Tibial nerve (tissue), 4 donors: Measurements from ENCODE around the gene TOM1L1. TPM values are rescaled to one million over a fixed set of nuclear protein-coding genes. Genes with fewer than 3 reads are reported as not detected.

Source experiments
- DNase-seq, 2 donors: peaks; one replicate each; pipeline ENCODE4 v3.0.0-alpha.2; 2019; ENCODE audit warnings: low spot score in 2 of 2
- H3K27ac ChIP-seq, 4 donors: fragments of 200-600 bp; sonication (generic) in 3 of 4; one replicate each; pipeline ENCODE4 v1.5.1; 2017 to 2019; ENCODE audit warnings: mild to moderate bottlenecking in 1 of 4
- H3K27me3 ChIP-seq, 2 donors: fragments of 200-600 bp; sonication (generic) in 1 of 2; one replicate each; pipeline versions ENCODE4 v1.5.1 to v1.6.0; 2017 to 2019
- H3K36me3 ChIP-seq, 3 donors: fragments of 200-600 bp; sonication (generic); one replicate each; pipeline ENCODE4 v1.5.1; 2018 to 2019
- H3K4me1 ChIP-seq, 4 donors: fragments of 200-600 bp; sonication (generic) in 3 of 4; one replicate each; pipeline ENCODE4 v1.5.1; 2017 to 2019
- H3K4me3 ChIP-seq, 4 donors: fragments of 200-600 bp; sonication (generic) in 3 of 4; one replicate each; pipeline ENCODE4 v1.5.1; 2017 to 2019; ENCODE audit warnings: mild to moderate bottlenecking in 1 of 4, moderate library complexity in 1 of 4
- H3K9me3 ChIP-seq, 4 donors: fragments of 200-600 bp; sonication (generic) in 3 of 4; one replicate each; pipeline ENCODE4 v1.5.1; 2017 to 2019
- EP300 ChIP-seq, 2 donors: sonication (generic); formaldehyde crosslinking; IDR thresholded peaks; one replicate each; pipeline ENCODE4 v1.6.1; 2017; ENCODE audit warnings: antibody characterized with exemption in 2 of 2, mild to moderate bottlenecking in 1 of 2
- POLR2A ChIP-seq, 2 donors: fragments of 450-650 bp; IDR thresholded peaks; one replicate each; pipeline ENCODE4 v1.6.1; 2017; ENCODE audit warnings: antibody characterized with exemption in 2 of 2, mild to moderate bottlenecking in 2 of 2, moderate library complexity in 2 of 2
- WGBS, 2 donors: methylation state at CpG; one replicate each; pipeline ENCODE4 v1.1.5; 2018; 5-methylcytosine and 5-hydroxymethylcytosine counted together
- total RNA-seq, 4 donors: library from RNA; depleted of rRNA; stranded (reverse); fragments of >200 nt; gene quantifications; one replicate each; pipeline ENCODE4 v1.1.0, GENCODE V29; 2016
- TF ChIP-seq, protein P1 (sequence below), 5 experiments: fragments of 200-600 bp in 3 of 5; fragments of 450-650 bp in 2 of 5; sonication (generic) in 3 of 5; IDR thresholded peaks; one replicate each; pipeline ENCODE4 v1.5.1; 2016 to 2019; ENCODE audit warnings: antibody characterized with exemption in 5 of 5, mild to moderate bottlenecking in 3 of 5, moderate library complexity in 2 of 5

The TOM1L1 gene
- total RNA-seq, 4 donors from 2014 or later: 8.6 to 27.4 (median 17.1) TPM

DNA sequence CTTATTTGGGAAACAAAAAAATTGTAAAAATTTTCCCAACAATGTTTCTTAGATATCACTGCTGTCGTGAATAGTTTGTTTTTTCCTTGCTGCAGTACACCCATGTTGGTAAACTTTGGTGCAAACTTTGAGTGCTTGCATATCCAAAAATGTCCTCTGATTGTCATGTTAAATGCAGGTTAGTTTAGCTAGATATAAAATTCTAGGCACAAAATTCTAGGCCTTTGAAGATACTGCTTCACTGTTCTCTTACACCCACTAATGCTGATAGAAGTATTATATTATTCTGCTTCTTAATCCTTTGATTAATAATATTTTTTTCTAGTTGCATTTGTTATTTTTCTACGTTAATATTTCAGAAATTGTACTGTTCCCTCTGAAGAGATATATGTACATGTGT lies 16.1 kb downstream of the TOM1L1 start:
- Histone ChIP-seq H3K4me3 (no peak overlapping the region), H3K36me3 (peaks cover 0 to 50% (median 0%) of the 10 kb centered on the region in 3 donors), H3K27ac (no peak overlapping the region), H3K4me1 (no peaks in the 10 kb centered on the region), H3K9me3 (peaks cover 0 to 15% (median 0%) of the 10 kb centered on the region in 4 donors), H3K27me3 (no peaks in the 10 kb centered on the region)
- TF ChIP-seq EP300 (IDR thresholded peaks at IDR 0.05) (no peak), POLR2A (IDR thresholded peaks at IDR 0.05) (no peak)
- TF ChIP-seq, protein P1, sequence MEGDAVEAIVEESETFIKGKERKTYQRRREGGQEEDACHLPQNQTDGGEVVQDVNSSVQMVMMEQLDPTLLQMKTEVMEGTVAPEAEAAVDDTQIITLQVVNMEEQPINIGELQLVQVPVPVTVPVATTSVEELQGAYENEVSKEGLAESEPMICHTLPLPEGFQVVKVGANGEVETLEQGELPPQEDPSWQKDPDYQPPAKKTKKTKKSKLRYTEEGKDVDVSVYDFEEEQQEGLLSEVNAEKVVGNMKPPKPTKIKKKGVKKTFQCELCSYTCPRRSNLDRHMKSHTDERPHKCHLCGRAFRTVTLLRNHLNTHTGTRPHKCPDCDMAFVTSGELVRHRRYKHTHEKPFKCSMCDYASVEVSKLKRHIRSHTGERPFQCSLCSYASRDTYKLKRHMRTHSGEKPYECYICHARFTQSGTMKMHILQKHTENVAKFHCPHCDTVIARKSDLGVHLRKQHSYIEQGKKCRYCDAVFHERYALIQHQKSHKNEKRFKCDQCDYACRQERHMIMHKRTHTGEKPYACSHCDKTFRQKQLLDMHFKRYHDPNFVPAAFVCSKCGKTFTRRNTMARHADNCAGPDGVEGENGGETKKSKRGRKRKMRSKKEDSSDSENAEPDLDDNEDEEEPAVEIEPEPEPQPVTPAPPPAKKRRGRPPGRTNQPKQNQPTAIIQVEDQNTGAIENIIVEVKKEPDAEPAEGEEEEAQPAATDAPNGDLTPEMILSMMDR (IDR thresholded peaks at IDR 0.05): no peak
- WGBS, 2 donors: 91 to 93% methylated on average over 2 of the region's 2 CpGs
- no peak for DNase-seq

DNA sequence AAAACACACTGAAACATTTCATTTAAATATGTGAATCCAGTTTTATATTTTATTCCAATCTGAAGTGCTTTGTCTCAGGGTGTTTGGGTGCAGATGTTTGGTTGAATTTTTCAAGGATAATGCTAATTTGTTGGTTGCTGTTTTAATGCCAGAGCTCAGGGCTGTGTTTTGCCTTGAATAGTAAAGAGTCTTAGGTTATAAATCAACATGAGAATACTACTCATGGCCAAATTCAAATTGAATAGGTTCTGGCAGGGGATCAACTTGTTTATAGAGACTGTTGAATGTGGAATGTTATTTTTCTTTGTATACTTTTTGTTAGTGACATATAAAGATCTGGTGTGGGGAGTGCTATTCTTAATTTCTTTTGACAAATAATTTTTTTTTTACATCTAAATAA lies 18.8 kb downstream of the TOM1L1 start:
- peaks cover 0 to 43% (median 0%) of the 10 kb centered on the region in 3 donors for H3K36me3 ChIP-seq
- H3K4me3 ChIP-seq: no peak overlapping the region
- no peaks in the 10 kb centered on the region for H3K27me3 ChIP-seq
- no peak overlapping the region for H3K27ac ChIP-seq
- peaks cover 0 to 15% (median 0%) of the 10 kb centered on the region in 4 donors for H3K9me3 ChIP-seq
- TF ChIP-seq POLR2A (IDR thresholded peaks at IDR 0.05) (no peak), EP300 (IDR thresholded peaks at IDR 0.05) (no peak)
- TF ChIP-seq, protein P1 (IDR thresholded peaks at IDR 0.05): no peak
- no peaks in the 10 kb centered on the region for H3K4me1 ChIP-seq
- DNase-seq: no peak

DNA sequence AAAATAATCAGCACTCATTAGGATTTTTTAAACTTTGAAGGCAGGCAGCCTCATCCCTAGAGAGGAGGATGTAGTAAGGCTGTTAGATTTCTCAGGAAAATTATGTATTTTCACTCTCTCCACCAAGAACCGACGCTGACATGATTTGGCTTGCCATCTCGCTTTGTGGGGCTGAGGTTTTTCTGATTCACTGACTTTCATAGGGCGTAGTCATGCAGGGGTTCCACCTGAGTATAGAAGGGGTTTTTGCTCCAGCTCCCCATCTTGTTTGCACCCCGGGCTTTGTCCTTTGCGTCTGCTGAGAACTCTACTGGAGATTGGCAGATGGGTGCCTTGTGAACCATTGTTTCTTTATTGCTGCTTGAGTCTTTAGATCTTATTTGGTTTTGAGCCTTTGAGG lies 20.2 kb downstream of the TOM1L1 start:
- DNase-seq: no peak
- Histone ChIP-seq H3K9me3 (peaks cover 0 to 13% (median 0%) of the 10 kb centered on the region in 4 donors), H3K4me3 (no peak overlapping the region), H3K27me3 (no peaks in the 10 kb centered on the region), H3K36me3 (peaks cover 0 to 29% (median 0%) of the 10 kb centered on the region in 3 donors), H3K4me1 (no peaks in the 10 kb centered on the region), H3K27ac (no peak overlapping the region)
- TF ChIP-seq EP300 (IDR thresholded peaks at IDR 0.05) (no peak), POLR2A (IDR thresholded peaks at IDR 0.05) (no peak)
- TF ChIP-seq, protein P1 (IDR thresholded peaks at IDR 0.05): no peak
- 88 to 90% methylated on average over 6 of the region's 6 CpGs for WGBS, 2 donors

DNA sequence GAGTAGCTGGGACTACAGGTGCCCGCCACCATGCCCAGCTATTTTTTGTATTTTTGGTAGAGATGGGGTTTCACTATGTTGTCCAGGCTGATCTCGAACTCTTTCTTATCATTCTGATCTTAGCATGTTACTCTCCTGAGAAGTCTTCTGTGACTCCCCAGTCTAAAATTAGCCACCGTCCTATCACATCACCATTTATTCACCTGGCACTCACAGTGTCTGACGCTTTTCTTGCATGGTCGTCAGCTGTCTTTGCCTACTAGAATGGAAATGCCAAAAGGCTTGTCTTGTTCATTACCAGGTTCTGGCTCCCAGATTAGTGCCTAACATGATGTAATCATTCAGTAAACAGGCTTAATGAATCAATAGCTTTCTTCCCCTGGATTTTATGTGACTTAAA lies 23.8 kb downstream of the TOM1L1 start:
- Histone ChIP-seq H3K4me3 (no peak overlapping the region), H3K4me1 (no peaks in the 10 kb centered on the region), H3K27ac (no peak overlapping the region), H3K27me3 (no peaks in the 10 kb centered on the region), H3K36me3 (no peaks in the 10 kb centered on the region), H3K9me3 (no peaks in the 10 kb centered on the region)
- DNase-seq: no peak
- WGBS, 2 donors: 94 to 97% methylated on average over 5 of the region's 5 CpGs
- TF ChIP-seq, protein P1 (IDR thresholded peaks at IDR 0.05): no peak
- TF ChIP-seq EP300 (IDR thresholded peaks at IDR 0.05) (no peak), POLR2A (IDR thresholded peaks at IDR 0.05) (no peak)

DNA sequence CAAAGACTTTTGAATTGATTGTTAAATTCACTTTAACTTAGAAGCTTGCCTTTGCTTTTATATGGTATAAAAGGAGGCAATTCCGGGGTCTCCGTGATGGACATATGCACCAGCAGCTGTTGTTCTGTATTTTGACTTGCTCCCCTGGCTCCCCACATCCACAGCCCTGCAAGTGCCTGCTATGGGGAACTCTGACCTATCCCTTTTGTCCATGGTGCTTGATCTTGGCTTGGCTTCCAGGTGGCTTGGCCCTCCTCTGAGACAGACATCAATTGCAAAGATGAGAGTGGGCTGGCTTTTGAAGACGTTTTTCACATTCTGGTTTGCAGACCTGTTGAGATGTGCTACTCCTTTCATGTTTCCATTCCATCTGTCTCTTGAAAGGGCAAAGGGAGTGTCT lies 26.9 kb downstream of the TOM1L1 start:
- Histone ChIP-seq H3K36me3 (peaks cover 0 to 24% (median 0%) of the 10 kb centered on the region in 3 donors), H3K4me1 (no peaks in the 10 kb centered on the region), H3K27ac (no peak overlapping the region), H3K4me3 (no peak overlapping the region), H3K27me3 (no peaks in the 10 kb centered on the region), H3K9me3 (no peaks in the 10 kb centered on the region)
- 67 to 85% methylated on average over 3 of the region's 3 CpGs for WGBS, 2 donors
- TF ChIP-seq, protein P1 (IDR thresholded peaks at IDR 0.05): no peak
- TF ChIP-seq EP300 (IDR thresholded peaks at IDR 0.05) (no peak), POLR2A (IDR thresholded peaks at IDR 0.05) (no peak)
- DNase-seq: no peak
